Osteoblast (primary cell): ENCODE measurements around the gene HENMT1. TPM values are rescaled to one million over a fixed set of nuclear protein-coding genes. Genes with fewer than 3 reads are reported as not detected.

Experiments used
- DNase-seq: peaks from one replicate; pipeline ENCODE4 v3.0.0; 2011; ENCODE audit warnings: low spot score, mixed read lengths; ENCODE audit not compliant: insufficient read length; ENCODE audit errors: missing footprints
- H2AFZ ChIP-seq: 2 replicates; pipeline ENCODE4 v1.6.0; 2011; ENCODE audit warnings: mild to moderate bottlenecking, low read length
- H3K27ac ChIP-seq: 2 replicates; pipeline ENCODE4 v1.5.1; 2011; ENCODE audit warnings: mild to moderate bottlenecking, low read depth, low read length, moderate library complexity
- H3K27me3 ChIP-seq: 2 replicates; pipeline ENCODE4 v1.6.0; 2012; ENCODE audit warnings: mild to moderate bottlenecking, control low read depth, inconsistent platforms, low read length, moderate library complexity; ENCODE audit not compliant: insufficient read depth
- H3K36me3 ChIP-seq: 2 replicates; pipeline ENCODE4 v1.5.1; 2011; ENCODE audit warnings: mild to moderate bottlenecking, low read length, control low read depth, moderate library complexity; ENCODE audit not compliant: insufficient read depth
- H3K4me1 ChIP-seq: 2 replicates; pipeline ENCODE4 v1.5.1; 2011; ENCODE audit warnings: mild to moderate bottlenecking, low read length, control low read depth, moderate library complexity; ENCODE audit not compliant: insufficient read depth
- H3K4me2 ChIP-seq: 2 replicates; pipeline ENCODE4 v1.6.0; 2011; ENCODE audit warnings: mild to moderate bottlenecking, low read length; ENCODE audit not compliant: insufficient read depth
- H3K4me3 ChIP-seq: fragments of 200-600 bp; sonication (generic); 3 replicates; pipeline ENCODE4 v1.5.1; 2012; ENCODE audit warnings: mild to moderate bottlenecking, low read length, inconsistent platforms; ENCODE audit not compliant: insufficient read depth
- H3K79me2 ChIP-seq: 2 replicates; pipeline ENCODE4 v1.6.0; 2012; ENCODE audit warnings: mild to moderate bottlenecking, low read length, control low read depth, inconsistent platforms; ENCODE audit not compliant: insufficient read depth
- H3K9me3 ChIP-seq: 2 replicates; pipeline ENCODE4 v1.5.1; 2011; ENCODE audit warnings: low read depth, low read length, control low read depth
- H4K20me1 ChIP-seq: 2 replicates; pipeline ENCODE4 v1.6.0; 2012; ENCODE audit warnings: mild to moderate bottlenecking, low read length, control low read depth; ENCODE audit not compliant: insufficient read depth
- CTCF ChIP-seq: IDR thresholded peaks from 2 replicates; pipeline ENCODE4 v1.5.1; 2011; ENCODE audit warnings: mild to moderate bottlenecking, low read depth, low read length, moderate library complexity; ENCODE audit errors: extremely low read depth
- total RNA-seq: library from RNA; depleted of rRNA; stranded (reverse); fragments of >200 nt; gene quantifications from 2 replicates; pipeline ENCODE4 v1.2.3, GENCODE V29; 2012

HENMT1 gene
- total RNA-seq, 1 donor: 4.7 TPM

DNA sequence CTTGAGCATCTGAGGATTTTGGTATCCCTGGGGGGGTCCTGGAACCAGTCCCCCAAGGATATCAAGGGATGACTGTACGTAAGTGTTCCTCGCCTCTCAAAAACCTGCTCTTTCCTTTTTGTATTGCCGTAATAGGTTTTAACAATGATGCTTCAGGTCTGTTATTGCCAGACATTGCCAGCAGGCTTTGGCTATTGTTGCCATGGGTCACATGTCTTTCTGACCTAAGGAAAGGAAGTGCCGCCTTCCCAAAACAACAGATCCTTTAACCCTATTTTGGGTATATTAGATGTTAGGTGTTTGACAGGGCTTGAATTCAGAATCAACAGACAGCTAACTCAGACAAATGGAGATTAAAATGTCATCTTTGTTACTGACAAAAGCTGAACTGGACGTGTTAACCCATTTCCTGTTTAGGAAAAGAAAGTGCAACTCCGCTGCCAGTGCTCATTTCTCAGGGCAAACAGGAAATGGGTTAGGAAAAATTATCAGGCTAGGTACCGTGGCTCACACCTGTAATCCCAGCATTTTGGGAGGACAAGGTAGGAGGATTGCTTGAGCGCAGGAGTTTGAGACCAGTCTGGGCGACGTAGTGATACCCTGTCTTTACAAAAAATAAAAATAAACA, 18.8 kb upstream of the HENMT1 start:
- no peaks in the 10 kb centered on the region for H3K9me3 ChIP-seq
- peaks cover 4% of the 10 kb centered on the region for H3K27me3 ChIP-seq
- no peak for DNase-seq
- H2AFZ ChIP-seq: peak overlapping the region; percentile 77
- H3K4me3 ChIP-seq: no peak overlapping the region
- H3K79me2 ChIP-seq: no peaks in the 10 kb centered on the region
- TF ChIP-seq CTCF: no peak
- H3K27ac ChIP-seq: no peak overlapping the region
- H4K20me1 ChIP-seq: no peaks in the 10 kb centered on the region
- H3K36me3 ChIP-seq: no peaks in the 10 kb centered on the region
- peak overlapping the region; percentile 54 for H3K4me2 ChIP-seq
- H3K4me1 ChIP-seq: no peaks in the 10 kb centered on the region

DNA sequence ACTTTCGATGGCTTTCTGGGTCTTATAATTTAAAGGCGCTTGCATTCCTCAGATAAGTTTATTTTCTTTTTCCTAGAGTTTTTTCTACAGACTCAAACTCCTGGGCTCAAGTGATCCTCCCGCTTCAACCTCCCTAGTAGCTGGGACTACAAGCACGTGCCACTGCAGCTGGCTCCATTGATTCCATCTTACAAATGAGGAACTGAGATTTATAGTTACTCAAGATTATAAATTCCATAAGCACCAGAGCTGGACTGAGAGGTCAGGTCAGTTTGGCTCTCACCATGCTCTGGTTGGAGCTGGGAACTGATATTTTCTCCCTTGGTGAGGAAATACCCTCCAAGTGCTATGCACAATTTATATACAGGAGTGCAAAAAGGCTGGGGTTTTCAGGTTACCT, 17.8 kb upstream of the HENMT1 start:
- no peak overlapping the region for H3K4me3 ChIP-seq

GRCh38 chr1:108671143-108671542, 10.2 kb upstream of the HENMT1 start:
- Histone ChIP-seq H3K36me3 (no peaks in the 10 kb centered on the region), H3K4me3 (no peak overlapping the region), H4K20me1 (no peaks in the 10 kb centered on the region), H3K4me1 (no peaks in the 10 kb centered on the region), H3K4me2 (no peak overlapping the region), H3K27me3 (peaks cover 4% of the 10 kb centered on the region), H3K79me2 (no peaks in the 10 kb centered on the region), H2AFZ (no peak overlapping the region), H3K27ac (no peak overlapping the region), H3K9me3 (no peaks in the 10 kb centered on the region)
- TF ChIP-seq CTCF: no peak
- no peak for DNase-seq

More for the DNA sequence above, 17.8 kb upstream of the HENMT1 start:
- H3K4me2 ChIP-seq: no peak overlapping the region
- H3K9me3 ChIP-seq: no peaks in the 10 kb centered on the region
- no peak for TF ChIP-seq CTCF
- no peaks in the 10 kb centered on the region for H3K27me3 ChIP-seq
- no peaks in the 10 kb centered on the region for H3K4me1 ChIP-seq
- H4K20me1 ChIP-seq: no peaks in the 10 kb centered on the region
- H2AFZ ChIP-seq: no peak overlapping the region
- H3K36me3 ChIP-seq: no peaks in the 10 kb centered on the region
- no peak overlapping the region for H3K27ac ChIP-seq
- H3K79me2 ChIP-seq: no peaks in the 10 kb centered on the region
- no peak for DNase-seq

DNA sequence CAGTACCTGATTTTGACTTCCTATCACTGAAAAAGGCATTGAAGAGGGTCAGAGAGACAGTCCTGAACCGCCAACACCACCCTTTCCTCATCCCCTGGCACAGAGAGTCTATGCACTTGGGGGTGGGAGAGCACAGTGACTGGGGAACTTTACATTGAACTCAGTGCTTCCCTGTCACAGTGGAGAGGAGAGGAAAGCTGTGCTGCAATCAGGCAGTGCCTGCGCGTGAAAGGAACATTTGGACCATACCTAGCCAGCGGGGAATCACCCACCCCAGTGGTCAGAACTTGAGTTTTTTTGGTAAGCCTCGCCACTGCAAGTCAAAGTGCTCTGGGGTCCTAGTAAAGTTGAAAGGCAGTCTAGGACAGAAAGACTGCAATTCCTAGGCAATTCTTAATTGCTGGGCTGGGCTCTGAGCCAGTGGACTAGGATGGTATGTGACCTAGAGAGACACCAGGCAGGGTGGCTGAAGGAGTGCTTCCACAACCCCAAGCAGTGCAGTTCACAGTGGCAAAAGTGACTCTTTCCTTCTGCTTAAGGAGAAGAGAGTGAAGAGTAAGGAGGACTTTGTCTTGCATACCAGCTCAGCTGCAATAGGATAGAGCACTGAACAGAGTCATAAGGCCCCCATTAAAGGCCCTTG, 9.4 kb upstream of the HENMT1 start:
- DNase-seq: no peak
- H2AFZ ChIP-seq: no peak overlapping the region
- H3K27ac ChIP-seq: no peak overlapping the region
- H3K4me2 ChIP-seq: no peak overlapping the region
- H3K4me1 ChIP-seq: no peaks in the 10 kb centered on the region
- no peaks in the 10 kb centered on the region for H4K20me1 ChIP-seq
- peaks cover 4% of the 10 kb centered on the region for H3K27me3 ChIP-seq
- H3K79me2 ChIP-seq: no peaks in the 10 kb centered on the region
- no peak overlapping the region for H3K4me3 ChIP-seq
- no peaks in the 10 kb centered on the region for H3K36me3 ChIP-seq
- H3K9me3 ChIP-seq: no peaks in the 10 kb centered on the region
- TF ChIP-seq CTCF: no peak
